SJCRH30 (cell line): ENCODE results near the gene UTP20. TPM values are rescaled to one million over a fixed set of nuclear protein-coding genes. Genes with fewer than 3 reads are reported as not detected.
"Not testable (repeated sequence)": the region's sequence is repeated elsewhere in the genome, so short reads cannot be mapped to it uniquely, and the experiment has no call there.

Experiments used
- DNase-seq, 2 experiments: peaks; one replicate each; pipeline ENCODE4 v3.0.0-alpha.2; 2015 to 2020
- H3K27ac ChIP-seq: fragments of 250-450 bp; sonication (Bioruptor Pico); 2 replicates; pipeline ENCODE4 v1.5.1; 2020; ENCODE audit warnings: mild to moderate bottlenecking, moderate library complexity
- H3K27me3 ChIP-seq: fragments of 250-450 bp; sonication (Bioruptor Pico); 2 replicates; pipeline ENCODE4 v1.5.1; 2020; ENCODE audit warnings: mild to moderate bottlenecking, moderate library complexity
- H3K36me3 ChIP-seq: fragments of 250-450 bp; sonication (Bioruptor Pico); 2 replicates; pipeline ENCODE4 v1.5.1; 2020; ENCODE audit warnings: mild to moderate bottlenecking, moderate library complexity
- H3K4me1 ChIP-seq: fragments of 250-450 bp; sonication (Bioruptor Pico); 2 replicates; pipeline ENCODE4 v1.5.1; 2020; ENCODE audit warnings: mild to moderate bottlenecking, moderate library complexity
- H3K4me3 ChIP-seq: fragments of 250-450 bp; sonication (Bioruptor Pico); 2 replicates; pipeline ENCODE4 v1.5.1; 2020; ENCODE audit warnings: mild to moderate bottlenecking, moderate library complexity
- H3K9me3 ChIP-seq: fragments of 250-450 bp; sonication (Bioruptor Pico); replicated peaks from 2 replicates; pipeline ENCODE4 v1.5.1; 2020; ENCODE audit warnings: mild to moderate bottlenecking, moderate library complexity
- total RNA-seq: library from RNA; depleted of rRNA; stranded (reverse); fragments of >200 nt; shearing (Covaris generic); gene quantifications from 2 replicates; pipeline ENCODE4 v1.2.3, GENCODE V29; 2014

Gene UTP20
- total RNA-seq, 1 experiment from 2014 or later = 35.3 TPM

- DNase-seq = no peak
- H3K4me1 ChIP-seq = no peaks in the 10 kb centered on the region
Measured at GRCh38 chr12:101356794-101357193, 76.9 kb downstream of the UTP20 start.

GRCh38 chr12:101361455-101361854 is 81.5 kb downstream of the UTP20 start:
- no peak overlapping the region for H3K27ac ChIP-seq
- no peak overlapping the region for H3K4me3 ChIP-seq
- no peaks in the 10 kb centered on the region for H3K4me1 ChIP-seq
- no peaks in the 10 kb centered on the region for H3K9me3 ChIP-seq
- peaks cover 55% of the 10 kb centered on the region for H3K36me3 ChIP-seq
- DNase-seq = no peak
- no peaks in the 10 kb centered on the region for H3K27me3 ChIP-seq

More at GRCh38 chr12:101356794-101357193, 76.9 kb downstream of the UTP20 start:
- H3K36me3 ChIP-seq = peaks cover 53% of the 10 kb centered on the region
- no peaks in the 10 kb centered on the region for H3K27me3 ChIP-seq
- H3K4me3 ChIP-seq = no peak overlapping the region
- H3K27ac ChIP-seq = no peak overlapping the region
- no peaks in the 10 kb centered on the region for H3K9me3 ChIP-seq

GRCh38 chr12:101368016-101368415 is 88.1 kb downstream of the UTP20 start:
- Histone ChIP-seq H3K36me3 (peaks cover 50% of the 10 kb centered on the region), H3K27me3 (no peaks in the 10 kb centered on the region), H3K4me3 (no peak overlapping the region), H3K9me3 (no peaks in the 10 kb centered on the region), H3K27ac (no peak overlapping the region), H3K4me1 (no peaks in the 10 kb centered on the region)
- DNase-seq = no peak

- H3K9me3 ChIP-seq = no peaks in the 10 kb centered on the region
- H3K27ac ChIP-seq = no peak overlapping the region
- DNase-seq = peak in 1 of 2 experiments; percentile 11
- peaks cover 56% of the 10 kb centered on the region for H3K36me3 ChIP-seq
- H3K4me3 ChIP-seq = no peak overlapping the region
- H3K4me1 ChIP-seq = no peaks in the 10 kb centered on the region
- H3K27me3 ChIP-seq = no peaks in the 10 kb centered on the region
Measured at GRCh38 chr12:101372431-101372830, 92.5 kb downstream of the UTP20 start.

GRCh38 chr12:101375573-101375972 is 95.7 kb downstream of the UTP20 start:
- H3K4me3 ChIP-seq = no peak overlapping the region
- H3K4me1 ChIP-seq = no peaks in the 10 kb centered on the region
- no peak overlapping the region for H3K27ac ChIP-seq
- H3K36me3 ChIP-seq = peaks cover 46% of the 10 kb centered on the region
- DNase-seq = no peak
- H3K27me3 ChIP-seq = no peaks in the 10 kb centered on the region
- H3K9me3 ChIP-seq = no peaks in the 10 kb centered on the region

- Histone ChIP-seq H3K4me3 (no peak overlapping the region), H3K4me1 (no peaks in the 10 kb centered on the region), H3K27ac (no peak overlapping the region), H3K27me3 (no peaks in the 10 kb centered on the region), H3K36me3 (peaks cover 41% of the 10 kb centered on the region), H3K9me3 (no peaks in the 10 kb centered on the region)
- no peak for DNase-seq
Measured at GRCh38 chr12:101379149-101379548, 99.2 kb downstream of the UTP20 start.

GRCh38 chr12:101391181-101391580 is 111.3 kb downstream of the UTP20 start:
- H3K27me3 ChIP-seq, H3K27ac ChIP-seq, H3K4me3 ChIP-seq, H3K4me1 ChIP-seq, H3K9me3 ChIP-seq, DNase-seq: not testable (repeated sequence)
- peaks cover 37% of the 10 kb centered on the region for H3K36me3 ChIP-seq

GRCh38 chr12:101407049-101407435 is 127.1 kb downstream of the UTP20 start:
- Histone ChIP-seq H3K27ac (peak overlapping the region; percentile 97; the same call in 1 of the 2 replicates), H3K36me3 (0 out of 2 replicates have a peak, but pooled peaks cover 3% of the 10 kb centered on the region), H3K27me3 (no peaks in the 10 kb centered on the region), H3K9me3 (no peaks in the 10 kb centered on the region), H3K4me1 (no peaks in the 10 kb centered on the region), H3K4me3 (peak overlapping the region; percentile 82)
- DNase-seq = no peak

- Histone ChIP-seq H3K9me3 (no peaks in the 10 kb centered on the region), H3K27me3 (no peaks in the 10 kb centered on the region), H3K27ac (peak within 1 kb of the TSS; percentile 97), H3K36me3 (0 out of 2 replicates have a peak, but pooled peaks cover under 1% of the 10 kb centered on the region), H3K4me1 (no peaks in the 10 kb centered on the region), H3K4me3 (peak within 1 kb of the TSS; percentile 82)
- DNase-seq = peak; percentile 81 to 84
Measured at GRCh38 chr12:101407436-101408345, 127.8 kb downstream of the UTP20 start, which contains the start of gene ARL1. Gene ARL1 (minus strand): TSS chr12:101407772. CDS start chr12:101407645, 127 bp downstream.

GRCh38 chr12:101410169-101410568 is 130.3 kb downstream of the UTP20 start:
- not testable (repeated sequence) for DNase-seq, H3K4me1 ChIP-seq, H3K27me3 ChIP-seq, H3K4me3 ChIP-seq, H3K27ac ChIP-seq, H3K36me3 ChIP-seq, H3K9me3 ChIP-seq

- Histone ChIP-seq H3K9me3 (no peaks in the 10 kb centered on the region), H3K27me3 (no peaks in the 10 kb centered on the region), H3K27ac (no peak overlapping the region), H3K4me1 (no peaks in the 10 kb centered on the region), H3K36me3 (no peaks in the 10 kb centered on the region), H3K4me3 (no peak overlapping the region)
- peak; percentile 11 to 72 for DNase-seq
Measured at GRCh38 chr12:101414533-101415119, 134.7 kb downstream of the UTP20 start.

GRCh38 chr12:101415228-101415627 is 135.3 kb downstream of the UTP20 start:
- H3K4me1 ChIP-seq = no peaks in the 10 kb centered on the region
- H3K27ac ChIP-seq = no peak overlapping the region
- no peaks in the 10 kb centered on the region for H3K9me3 ChIP-seq
- no peak for DNase-seq
- no peaks in the 10 kb centered on the region for H3K36me3 ChIP-seq
- no peaks in the 10 kb centered on the region for H3K27me3 ChIP-seq
- no peak overlapping the region for H3K4me3 ChIP-seq

- not testable (repeated sequence) for H3K4me1 ChIP-seq, DNase-seq, H3K4me3 ChIP-seq, H3K27me3 ChIP-seq, H3K36me3 ChIP-seq, H3K9me3 ChIP-seq, H3K27ac ChIP-seq
Measured at GRCh38 chr12:101422066-101422465, 142.2 kb downstream of the UTP20 start.

GRCh38 chr12:101424620-101425019 is 144.7 kb downstream of the UTP20 start:
- no peak overlapping the region for H3K27ac ChIP-seq
- no peak overlapping the region for H3K4me3 ChIP-seq
- H3K27me3 ChIP-seq = no peaks in the 10 kb centered on the region
- no peaks in the 10 kb centered on the region for H3K9me3 ChIP-seq
- H3K4me1 ChIP-seq = no peaks in the 10 kb centered on the region
- DNase-seq = no peak
- no peaks in the 10 kb centered on the region for H3K36me3 ChIP-seq

- Histone ChIP-seq H3K27ac (no peak overlapping the region), H3K27me3 (no peaks in the 10 kb centered on the region), H3K4me3 (no peak overlapping the region), H3K4me1 (no peaks in the 10 kb centered on the region), H3K9me3 (no peaks in the 10 kb centered on the region), H3K36me3 (no peaks in the 10 kb centered on the region)
- no peak for DNase-seq
Measured at GRCh38 chr12:101430456-101430855, 150.6 kb downstream of the UTP20 start.
